Astrocyte (in vitro differentiated cells and primary cell): Measurements from ENCODE around the gene BRI3.

ENCODE experiments used
- EZH2 ChIP-seq: IDR thresholded peaks from 2 replicates; pipeline ENCODE4 v1.6.1; 2012; ENCODE audit warnings: mild to moderate bottlenecking, low read length, inconsistent platforms; ENCODE audit not compliant: insufficient read depth
- TF ChIP-seq, protein P1 (sequence below): IDR thresholded peaks from 2 replicates; pipeline ENCODE4 v1.5.1; 2011; ENCODE audit warnings: low read depth, mild to moderate bottlenecking, inconsistent platforms, low read length, moderate library complexity; ENCODE audit not compliant: insufficient read depth

DNA sequence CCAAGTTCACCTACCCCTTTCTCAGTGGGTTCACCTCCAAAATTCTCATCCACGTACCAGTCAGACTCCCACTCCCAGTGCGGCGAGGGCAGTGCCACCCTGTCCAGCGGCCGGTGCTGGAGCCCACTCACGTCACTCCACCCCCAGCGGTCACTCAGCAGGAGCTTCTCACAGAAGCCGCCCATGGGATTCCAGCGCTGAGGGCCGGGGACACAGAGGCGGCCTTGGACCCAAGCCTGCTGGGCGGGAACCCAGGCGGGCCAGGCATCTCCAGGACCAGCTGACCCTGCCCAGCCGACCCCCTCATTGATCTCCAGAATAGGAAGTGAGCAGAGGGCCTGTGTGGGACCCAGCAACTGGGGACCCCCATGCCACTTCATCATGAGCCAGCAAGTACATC, 36.6 kb upstream of the BRI3 start:
- no peak for TF ChIP-seq EZH2
- TF ChIP-seq, protein P1, sequence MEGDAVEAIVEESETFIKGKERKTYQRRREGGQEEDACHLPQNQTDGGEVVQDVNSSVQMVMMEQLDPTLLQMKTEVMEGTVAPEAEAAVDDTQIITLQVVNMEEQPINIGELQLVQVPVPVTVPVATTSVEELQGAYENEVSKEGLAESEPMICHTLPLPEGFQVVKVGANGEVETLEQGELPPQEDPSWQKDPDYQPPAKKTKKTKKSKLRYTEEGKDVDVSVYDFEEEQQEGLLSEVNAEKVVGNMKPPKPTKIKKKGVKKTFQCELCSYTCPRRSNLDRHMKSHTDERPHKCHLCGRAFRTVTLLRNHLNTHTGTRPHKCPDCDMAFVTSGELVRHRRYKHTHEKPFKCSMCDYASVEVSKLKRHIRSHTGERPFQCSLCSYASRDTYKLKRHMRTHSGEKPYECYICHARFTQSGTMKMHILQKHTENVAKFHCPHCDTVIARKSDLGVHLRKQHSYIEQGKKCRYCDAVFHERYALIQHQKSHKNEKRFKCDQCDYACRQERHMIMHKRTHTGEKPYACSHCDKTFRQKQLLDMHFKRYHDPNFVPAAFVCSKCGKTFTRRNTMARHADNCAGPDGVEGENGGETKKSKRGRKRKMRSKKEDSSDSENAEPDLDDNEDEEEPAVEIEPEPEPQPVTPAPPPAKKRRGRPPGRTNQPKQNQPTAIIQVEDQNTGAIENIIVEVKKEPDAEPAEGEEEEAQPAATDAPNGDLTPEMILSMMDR: no peak
